ENCODE measurements around the gene DNAI2. TPM values are rescaled to one million over a fixed set of nuclear protein-coding genes. Genes with fewer than 3 reads are reported as not detected.
A peak's percentile ranks its signal among the peaks of the same experiment; 100 is the strongest.

The DNAI2 gene
- polyA plus RNA-seq, 1 donor from 2014 or later, result not detected

DNA sequence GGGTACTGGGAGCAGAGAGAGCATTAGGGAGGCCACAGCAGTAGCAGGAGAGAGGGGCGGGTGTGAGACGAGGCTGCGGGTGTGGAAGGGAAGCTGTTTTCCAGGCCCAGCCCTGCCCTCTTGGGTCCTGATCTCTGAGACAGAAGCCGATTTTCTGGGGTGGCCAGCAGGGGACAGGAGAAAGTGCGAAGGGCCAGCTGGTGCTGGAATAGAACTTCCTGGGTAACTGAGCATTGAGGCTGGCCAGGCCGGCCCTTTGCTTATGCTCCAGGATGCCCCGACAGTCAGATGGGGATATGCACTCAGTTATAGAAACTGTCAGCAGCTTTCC lies 86.8 kb downstream of the DNAI2 start:
- no peak for TF ChIP-seq RAD21 (conservative IDR thresholded peaks at IDR 0.05)
- TF ChIP-seq EP300 (conservative IDR thresholded peaks at IDR 0.05; ENCODE audit: poor library complexity, severe bottlenecking), result no peak
- no peak for TF ChIP-seq POLR2AphosphoS5 (IDR thresholded peaks at IDR 0.05)
- no peak for TF ChIP-seq TAF1 (IDR thresholded peaks at IDR 0.05; ENCODE audit: low read depth)
- TF ChIP-seq, protein P1, sequence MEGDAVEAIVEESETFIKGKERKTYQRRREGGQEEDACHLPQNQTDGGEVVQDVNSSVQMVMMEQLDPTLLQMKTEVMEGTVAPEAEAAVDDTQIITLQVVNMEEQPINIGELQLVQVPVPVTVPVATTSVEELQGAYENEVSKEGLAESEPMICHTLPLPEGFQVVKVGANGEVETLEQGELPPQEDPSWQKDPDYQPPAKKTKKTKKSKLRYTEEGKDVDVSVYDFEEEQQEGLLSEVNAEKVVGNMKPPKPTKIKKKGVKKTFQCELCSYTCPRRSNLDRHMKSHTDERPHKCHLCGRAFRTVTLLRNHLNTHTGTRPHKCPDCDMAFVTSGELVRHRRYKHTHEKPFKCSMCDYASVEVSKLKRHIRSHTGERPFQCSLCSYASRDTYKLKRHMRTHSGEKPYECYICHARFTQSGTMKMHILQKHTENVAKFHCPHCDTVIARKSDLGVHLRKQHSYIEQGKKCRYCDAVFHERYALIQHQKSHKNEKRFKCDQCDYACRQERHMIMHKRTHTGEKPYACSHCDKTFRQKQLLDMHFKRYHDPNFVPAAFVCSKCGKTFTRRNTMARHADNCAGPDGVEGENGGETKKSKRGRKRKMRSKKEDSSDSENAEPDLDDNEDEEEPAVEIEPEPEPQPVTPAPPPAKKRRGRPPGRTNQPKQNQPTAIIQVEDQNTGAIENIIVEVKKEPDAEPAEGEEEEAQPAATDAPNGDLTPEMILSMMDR (IDR thresholded peaks at IDR 0.05; ENCODE audit: poor library complexity, severe bottlenecking), result no peak
- no peak for TF ChIP-seq SMC3 (conservative IDR thresholded peaks at IDR 0.05; ENCODE audit: poor library complexity)
- TF ChIP-seq EZH2 (IDR thresholded peaks at IDR 0.05; ENCODE audit: borderline replicate concordance, insufficient read depth, low read length, poor library complexity, severe bottlenecking), result no peak
- TF ChIP-seq MXI1 (conservative IDR thresholded peaks at IDR 0.05; ENCODE audit: poor library complexity, severe bottlenecking), result no peak
- TF ChIP-seq, protein P2, sequence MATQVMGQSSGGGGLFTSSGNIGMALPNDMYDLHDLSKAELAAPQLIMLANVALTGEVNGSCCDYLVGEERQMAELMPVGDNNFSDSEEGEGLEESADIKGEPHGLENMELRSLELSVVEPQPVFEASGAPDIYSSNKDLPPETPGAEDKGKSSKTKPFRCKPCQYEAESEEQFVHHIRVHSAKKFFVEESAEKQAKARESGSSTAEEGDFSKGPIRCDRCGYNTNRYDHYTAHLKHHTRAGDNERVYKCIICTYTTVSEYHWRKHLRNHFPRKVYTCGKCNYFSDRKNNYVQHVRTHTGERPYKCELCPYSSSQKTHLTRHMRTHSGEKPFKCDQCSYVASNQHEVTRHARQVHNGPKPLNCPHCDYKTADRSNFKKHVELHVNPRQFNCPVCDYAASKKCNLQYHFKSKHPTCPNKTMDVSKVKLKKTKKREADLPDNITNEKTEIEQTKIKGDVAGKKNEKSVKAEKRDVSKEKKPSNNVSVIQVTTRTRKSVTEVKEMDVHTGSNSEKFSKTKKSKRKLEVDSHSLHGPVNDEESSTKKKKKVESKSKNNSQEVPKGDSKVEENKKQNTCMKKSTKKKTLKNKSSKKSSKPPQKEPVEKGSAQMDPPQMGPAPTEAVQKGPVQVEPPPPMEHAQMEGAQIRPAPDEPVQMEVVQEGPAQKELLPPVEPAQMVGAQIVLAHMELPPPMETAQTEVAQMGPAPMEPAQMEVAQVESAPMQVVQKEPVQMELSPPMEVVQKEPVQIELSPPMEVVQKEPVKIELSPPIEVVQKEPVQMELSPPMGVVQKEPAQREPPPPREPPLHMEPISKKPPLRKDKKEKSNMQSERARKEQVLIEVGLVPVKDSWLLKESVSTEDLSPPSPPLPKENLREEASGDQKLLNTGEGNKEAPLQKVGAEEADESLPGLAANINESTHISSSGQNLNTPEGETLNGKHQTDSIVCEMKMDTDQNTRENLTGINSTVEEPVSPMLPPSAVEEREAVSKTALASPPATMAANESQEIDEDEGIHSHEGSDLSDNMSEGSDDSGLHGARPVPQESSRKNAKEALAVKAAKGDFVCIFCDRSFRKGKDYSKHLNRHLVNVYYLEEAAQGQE (IDR thresholded peaks at IDR 0.05; ENCODE audit: borderline replicate concordance), result no peak
- Histone ChIP-seq H3K27me3 (ENCODE audit: insufficient read depth, low read depth, low read length) (no peaks in the 10 kb centered on the region), H3K4me3 (ENCODE audit: low read length) (peak overlapping the region; percentile 52), H3K4me2 (ENCODE audit: low read length) (no peak overlapping the region), H3F3A (ENCODE audit: insufficient read depth, low read length, poor library complexity, severe bottlenecking) (no peaks in the 10 kb centered on the region), H3K9me3 (ENCODE audit: low read length) (no peaks in the 10 kb centered on the region), H3K79me2 (replicated peaks; ENCODE audit: insufficient read depth, low read length) (no peaks in the 10 kb centered on the region), H3K27ac (ENCODE audit: low read length) (peak overlapping the region; percentile 20), H3K36me3 (ENCODE audit: insufficient read depth, low read length) (no peaks in the 10 kb centered on the region), H4K20me1 (ENCODE audit: insufficient read depth) (no peaks in the 10 kb centered on the region), H3K9ac (ENCODE audit: low read length) (peak overlapping the region; percentile 51), H3K9me2 (ENCODE audit: insufficient read depth, low read length) (no peaks in the 10 kb centered on the region), H2AFZ (ENCODE audit: low read depth, low read length) (peak overlapping the region; percentile 32)

DNA sequence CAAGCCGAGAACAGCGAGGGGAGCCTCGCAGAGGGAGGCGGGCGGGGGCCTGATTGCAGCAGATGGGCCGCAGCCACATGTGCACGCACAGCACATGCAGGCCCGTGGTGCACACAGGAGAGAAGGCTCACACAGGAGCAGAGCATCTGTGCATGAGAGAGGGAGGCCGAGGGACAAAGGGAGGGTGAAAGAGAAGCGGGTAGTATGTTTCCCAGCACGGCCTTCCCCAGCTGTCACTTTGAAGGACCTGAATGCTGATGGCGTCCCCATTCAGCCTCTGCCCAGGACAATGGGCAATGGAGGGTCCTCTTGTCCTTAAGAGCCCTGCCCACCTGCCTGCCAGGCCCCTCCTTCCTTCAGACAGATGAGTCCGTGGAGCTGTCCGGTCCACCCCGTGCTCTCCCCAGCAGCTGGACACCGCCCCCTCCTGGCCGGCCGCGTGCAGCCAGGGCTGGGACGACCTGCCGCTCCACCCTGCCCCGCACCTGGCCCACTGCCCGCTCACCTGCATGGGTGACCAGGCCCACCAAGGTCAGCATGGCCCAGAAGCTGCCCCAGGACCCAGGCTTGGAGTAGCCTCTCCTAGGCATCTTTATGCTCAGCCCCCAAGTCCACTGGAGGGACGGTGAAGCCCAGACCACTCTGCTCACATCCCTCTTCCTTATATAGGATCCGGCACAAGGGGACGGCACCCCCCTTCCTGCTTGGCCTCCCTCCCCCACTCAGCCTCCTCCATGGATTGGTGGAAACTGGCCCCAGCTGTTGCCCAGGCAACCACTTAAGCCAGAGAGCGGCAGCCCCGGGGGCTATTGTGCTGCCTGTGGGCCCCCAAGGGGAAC lies 87.4 kb downstream of the DNAI2 start, which contains the start of gene BTBD17:
BTBD17 (minus strand) TSS at position 639 of the 839 bp plus-strand sequence; CDS start at position 590, 49 bp downstream.
- Histone ChIP-seq H3K27ac (ENCODE audit: low read length) (peak within 1 kb of the TSS; percentile 20), H3K36me3 (ENCODE audit: insufficient read depth, low read length) (no peaks in the 10 kb centered on the region), H2AFZ (ENCODE audit: low read depth, low read length) (peak within 1 kb of the TSS; percentile 32), H3K4me3 (ENCODE audit: low read length) (peak within 1 kb of the TSS; percentile 52), H4K20me1 (ENCODE audit: insufficient read depth) (no peaks in the 10 kb centered on the region), H3K9me3 (ENCODE audit: low read length) (no peaks in the 10 kb centered on the region), H3K4me2 (ENCODE audit: low read length) (no peak within 1 kb of the TSS), H3F3A (ENCODE audit: insufficient read depth, low read length, poor library complexity, severe bottlenecking) (no peaks in the 10 kb centered on the region), H3K9me2 (ENCODE audit: insufficient read depth, low read length) (no peaks in the 10 kb centered on the region), H3K9ac (ENCODE audit: low read length) (peak within 1 kb of the TSS; percentile 51), H3K79me2 (replicated peaks; ENCODE audit: insufficient read depth, low read length) (no peaks in the 10 kb centered on the region), H3K27me3 (ENCODE audit: insufficient read depth, low read depth, low read length) (no peaks in the 10 kb centered on the region)
- TF ChIP-seq TAF1 (IDR thresholded peaks at IDR 0.05; ENCODE audit: low read depth), result no peak
- no peak for TF ChIP-seq POLR2AphosphoS5 (IDR thresholded peaks at IDR 0.05)
- no peak for TF ChIP-seq EZH2 (IDR thresholded peaks at IDR 0.05; ENCODE audit: borderline replicate concordance, insufficient read depth, low read length, poor library complexity, severe bottlenecking)
- TF ChIP-seq MXI1 (conservative IDR thresholded peaks at IDR 0.05; ENCODE audit: poor library complexity, severe bottlenecking), result peak; percentile 48
- peak; percentile 59 for TF ChIP-seq SMC3 (conservative IDR thresholded peaks at IDR 0.05; ENCODE audit: poor library complexity)
- TF ChIP-seq, protein P2 (IDR thresholded peaks at IDR 0.05; ENCODE audit: borderline replicate concordance), result peak; percentile 22
- no peak for TF ChIP-seq EP300 (conservative IDR thresholded peaks at IDR 0.05; ENCODE audit: poor library complexity, severe bottlenecking)
- peak; percentile 56 for TF ChIP-seq RAD21 (conservative IDR thresholded peaks at IDR 0.05)
- TF ChIP-seq, protein P1 (IDR thresholded peaks at IDR 0.05; ENCODE audit: poor library complexity, severe bottlenecking), result peak; percentile 72

All from neural cell (in vitro differentiated cells).